GM18951 (cell line): Measurements from ENCODE around the gene RPUSD1.
"Not testable (repeated sequence)": the region's sequence is repeated elsewhere in the genome, so short reads cannot be mapped to it uniquely, and the experiment has no call there.

Experiments
- POLR2A ChIP-seq: IDR thresholded peaks from 4 replicates; pipeline ENCODE4 v1.6.1; 2011; ENCODE audit warnings: mild to moderate bottlenecking; ENCODE audit not compliant: insufficient read length, insufficient read depth; ENCODE audit errors: extremely low read depth
- in situ Hi-C: fragments of 300-500 bp; cut with MboI; formaldehyde crosslinking; loops from one replicate; pipeline ENCODE4 v1.12.0; 2022; ENCODE audit warnings: low sequenced_read_pairs, mixed read lengths, inconsistent platforms; ENCODE audit not compliant: unreplicated experiment

Gene RPUSD1

GRCh38 chr16:760545-761343 is 27.4 kb downstream of the RPUSD1 start, which contains the start of gene MSLN:
Gene MSLN, plus strand, starts transcription at chr16:760734. Its CDS starts 1,947 bp downstream, at chr16:762681.
- no peak for TF ChIP-seq POLR2A
- in situ Hi-C loops = no loop called here

GRCh38 chr16:760065-760464 is 28.1 kb downstream of the RPUSD1 start:
- TF ChIP-seq POLR2A = no peak
- in situ Hi-C loops = no loop called here

- TF ChIP-seq POLR2A = no peak
- in situ Hi-C loops = no loop called here
Measured at GRCh38 chr16:759110-759910, 28.9 kb downstream of the RPUSD1 start.

- TF ChIP-seq POLR2A = no peak
Measured at GRCh38 chr16:756428-756827, 31.8 kb downstream of the RPUSD1 start.

GRCh38 chr16:754656-755055 is 33.5 kb downstream of the RPUSD1 start:
- in situ Hi-C loops = no loop called here
- TF ChIP-seq POLR2A = no peak

More at GRCh38 chr16:756428-756827, 31.8 kb downstream of the RPUSD1 start:
- in situ Hi-C loops = no loop called here

- in situ Hi-C loops = not testable (repeated sequence)
Measured at GRCh38 chr16:754121-754607, 34.0 kb downstream of the RPUSD1 start.

GRCh38 chr16:752007-752312 is 36.2 kb downstream of the RPUSD1 start:
- in situ Hi-C loops = no loop called here
- no peak for TF ChIP-seq POLR2A

GRCh38 chr16:751152-752006 is 36.8 kb downstream of the RPUSD1 start:
- in situ Hi-C loops = no loop called here

GRCh38 chr16:750485-750884 is 37.7 kb downstream of the RPUSD1 start:
- in situ Hi-C loops = no loop called here
- TF ChIP-seq POLR2A = no peak

More at GRCh38 chr16:751152-752006, 36.8 kb downstream of the RPUSD1 start:
- no peak for TF ChIP-seq POLR2A

- TF ChIP-seq POLR2A = no peak
- in situ Hi-C loops = no loop called here
Measured at GRCh38 chr16:749010-749409, 39.2 kb downstream of the RPUSD1 start.

GRCh38 chr16:747978-748746 is 40.0 kb downstream of the RPUSD1 start:
- in situ Hi-C loops = no loop called here
- no peak for TF ChIP-seq POLR2A

- in situ Hi-C loops = no loop called here
- no peak for TF ChIP-seq POLR2A
Measured at GRCh38 chr16:746637-747036, 41.5 kb downstream of the RPUSD1 start.
